ENCODE data around the gene ANKRD22.

The ANKRD22 gene

GRCh38 chr10:88793712-88794299, 57.8 kb downstream of the ANKRD22 start:
- no peak for DNase-seq

- no peak for DNase-seq
Measured at GRCh38 chr10:88792661-88793060, 59.0 kb downstream of the ANKRD22 start.

- DNase-seq = no peak
Measured at GRCh38 chr10:88791924-88792323, 59.7 kb downstream of the ANKRD22 start.

- DNase-seq = no peak
Measured at GRCh38 chr10:88788924-88789323, 62.7 kb downstream of the ANKRD22 start.

- no peak for DNase-seq
Measured at GRCh38 chr10:88787463-88787862, 64.2 kb downstream of the ANKRD22 start.

GRCh38 chr10:88786032-88786770, 65.4 kb downstream of the ANKRD22 start:
- no peak for DNase-seq

- no peak for DNase-seq
Measured at GRCh38 chr10:88783724-88784123, 67.9 kb downstream of the ANKRD22 start.

GRCh38 chr10:88782222-88782621, 69.4 kb downstream of the ANKRD22 start:
- DNase-seq = no peak

GRCh38 chr10:88781206-88781605, 70.4 kb downstream of the ANKRD22 start:
- DNase-seq = no peak
